ENCODE results near the gene ADCK2. TPM values are rescaled to one million over a fixed set of nuclear protein-coding genes. Genes with fewer than 3 reads are reported as not detected.
A peak's percentile ranks its signal among the peaks of the same experiment; 100 is the strongest.

The ADCK2 gene
- total and polyA plus RNA-seq, 10 of the 15 experiments (the other 5 are each of a cell fraction or from before 2014, with no cell fraction given) = 0.52 to 19.4 (median 13.1) TPM

DNA sequence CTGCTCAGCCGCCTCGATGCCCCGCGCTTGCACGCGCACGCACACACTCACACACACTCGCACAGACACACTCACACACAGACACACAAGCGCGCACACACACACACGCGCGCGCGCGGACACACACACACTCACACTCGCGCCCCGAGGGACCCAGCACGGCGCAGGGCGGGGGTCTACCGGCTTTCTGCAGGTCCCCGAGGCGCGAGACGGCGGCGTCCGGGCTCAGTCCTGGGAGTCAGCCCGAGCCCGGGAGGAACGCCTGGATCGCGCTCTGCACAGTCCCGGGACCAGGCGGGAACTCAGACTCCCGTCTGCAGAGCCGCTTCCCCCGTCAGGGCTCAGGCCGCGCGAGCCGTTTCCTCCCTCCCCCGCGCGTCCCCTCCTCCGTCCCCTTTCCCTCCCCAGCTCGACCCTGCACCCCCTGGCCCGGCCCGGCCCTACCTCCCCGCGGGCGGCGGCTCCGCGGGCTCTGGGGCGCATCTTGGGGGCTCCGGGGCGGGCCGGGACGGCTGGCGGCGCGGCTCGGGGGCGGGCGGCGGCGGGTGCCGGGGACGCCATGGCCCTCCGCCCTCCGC is 32.6 kb upstream of the ADCK2 start:
- no peak for FAIRE-seq
- WGBS (ENCODE audit: insufficient coverage, insufficient replicate concordance, low lambda C conversion rate, missing lambda C conversion rate) = 15% methylated on average over 37 of the region's 74 CpGs
- H2AFZ ChIP-seq (ENCODE audit: control insufficient read depth, low read depth, low read length) = no peak overlapping the region
- H3K9me3 ChIP-seq (replicated peaks; ENCODE audit: control insufficient read depth, insufficient read depth, low read length) = no peaks in the 10 kb centered on the region; the same call in 2 of the 3 replicates
- H3K9ac ChIP-seq (ENCODE audit: control insufficient read depth, insufficient read depth, low read length) = no peak overlapping the region
- in situ Hi-C loops (cut with MboI) (no loop called here), intact Hi-C loops (cut with micrococcal nuclease; ENCODE audit: unreplicated experiment) (no loop called here)
- BruUV-seq (replicated peaks) = no TSS peak
- peak overlapping the region; percentile 55; the same call in 1 of the 2 replicates for H3K4me2 ChIP-seq (ENCODE audit: control insufficient read depth, insufficient read depth)
- no peak for ATAC-seq
- no peak overlapping the region for H3K4me3 ChIP-seq
- POLR2A ChIA-PET = no interaction called here
- no peaks in the 10 kb centered on the region for H4K20me1 ChIP-seq (ENCODE audit: control insufficient read depth, insufficient read depth)
- CTCF ChIA-PET = interaction anchor here (1.3 kb wide), 1 partner anchor 98 kb away, joined by 3 read pairs; no protein-coding TSS in a partner anchor
- no peaks in the 10 kb centered on the region for H3K4me1 ChIP-seq (ENCODE audit: control insufficient read depth, insufficient read depth, low read length)
- RAD21 ChIA-PET (ENCODE audit: unreplicated experiment) = no interaction called here
- no peak overlapping the region for H3K27ac ChIP-seq (ENCODE audit: control insufficient read depth, insufficient read depth)
- H3K79me2 ChIP-seq (ENCODE audit: control insufficient read depth, insufficient read depth, low read length) = no peaks in the 10 kb centered on the region
- H3K36me3 ChIP-seq (ENCODE audit: control insufficient read depth in 2 of 2, insufficient read depth in 2 of 2, low read length in 1 of 2) = no peaks in the 10 kb centered on the region
- H3K27me3 ChIP-seq (replicated peaks in 1 of 2; ENCODE audit: control insufficient read depth in 2 of 2, insufficient read depth in 2 of 2, low read length in 1 of 2) = peaks cover 5 to 12% of the 10 kb centered on the region in 2 experiments
- SMC1A ChIA-PET (ENCODE audit: uncharacterized antibody, unreplicated experiment) = no interaction called here
- no peak for DNase-seq (ENCODE audit: low read depth, low spot score)
- no peak for TF ChIP-seq CBX3 (IDR thresholded peaks at IDR 0.05; ENCODE audit: borderline replicate concordance, low read depth)
- peak; percentile 49 for TF ChIP-seq HDAC6 (IDR thresholded peaks at IDR 0.05; ENCODE audit: unreplicated experiment)

- FAIRE-seq (no peak), ATAC-seq (no peak), DNase-seq (ENCODE audit: low read depth, low spot score) (no peak)
- ChIA-PET POLR2A (no interaction called here), SMC1A (ENCODE audit: uncharacterized antibody, unreplicated experiment) (interaction anchor here (0.6 kb wide), 1 partner anchor 8 kb away, joined by 3 read pairs; no protein-coding TSS in a partner anchor), RAD21 (ENCODE audit: unreplicated experiment) (no interaction called here), CTCF (interaction anchor here (1.3 kb wide), 1 partner anchor 99 kb away, joined by 3 read pairs; no protein-coding TSS in a partner anchor)
- no peaks in the 10 kb centered on the region; the same call in 2 of the 3 replicates for H3K9me3 ChIP-seq (replicated peaks; ENCODE audit: control insufficient read depth, insufficient read depth, low read length)
- intact Hi-C loops (cut with micrococcal nuclease; ENCODE audit: unreplicated experiment) (no loop called here), in situ Hi-C loops (cut with MboI) (no loop called here)
- H3K9ac ChIP-seq (ENCODE audit: control insufficient read depth, insufficient read depth, low read length) = no peak within 1 kb of the TSS
- H3K36me3 ChIP-seq (ENCODE audit: control insufficient read depth in 2 of 2, insufficient read depth in 2 of 2, low read length in 1 of 2) = no peaks in the 10 kb centered on the region
- 21% methylated on average over 49 of the region's 78 CpGs for WGBS (ENCODE audit: insufficient coverage, insufficient replicate concordance, low lambda C conversion rate, missing lambda C conversion rate)
- H3K79me2 ChIP-seq (ENCODE audit: control insufficient read depth, insufficient read depth, low read length) = no peaks in the 10 kb centered on the region
- no peak within 1 kb of the TSS for H3K27ac ChIP-seq (ENCODE audit: control insufficient read depth, insufficient read depth)
- TF ChIP-seq, protein P1, sequence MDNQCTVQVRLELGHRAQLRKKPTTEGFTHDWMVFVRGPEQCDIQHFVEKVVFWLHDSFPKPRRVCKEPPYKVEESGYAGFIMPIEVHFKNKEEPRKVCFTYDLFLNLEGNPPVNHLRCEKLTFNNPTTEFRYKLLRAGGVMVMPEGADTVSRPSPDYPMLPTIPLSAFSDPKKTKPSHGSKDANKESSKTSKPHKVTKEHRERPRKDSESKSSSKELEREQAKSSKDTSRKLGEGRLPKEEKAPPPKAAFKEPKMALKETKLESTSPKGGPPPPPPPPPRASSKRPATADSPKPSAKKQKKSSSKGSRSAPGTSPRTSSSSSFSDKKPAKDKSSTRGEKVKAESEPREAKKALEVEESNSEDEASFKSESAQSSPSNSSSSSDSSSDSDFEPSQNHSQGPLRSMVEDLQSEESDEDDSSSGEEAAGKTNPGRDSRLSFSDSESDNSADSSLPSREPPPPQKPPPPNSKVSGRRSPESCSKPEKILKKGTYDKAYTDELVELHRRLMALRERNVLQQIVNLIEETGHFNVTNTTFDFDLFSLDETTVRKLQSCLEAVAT (IDR thresholded peaks at IDR 0.05) = no peak
- peak; percentile 77 for TF ChIP-seq SUZ12 (IDR thresholded peaks at IDR 0.05; ENCODE audit: unreplicated experiment)
- peaks cover 5 to 12% of the 10 kb centered on the region in 2 experiments for H3K27me3 ChIP-seq (replicated peaks in 1 of 2; ENCODE audit: control insufficient read depth in 2 of 2, insufficient read depth in 2 of 2, low read length in 1 of 2)
- H3K4me2 ChIP-seq (ENCODE audit: control insufficient read depth, insufficient read depth) = peak within 1 kb of the TSS; percentile 55
- H3K4me3 ChIP-seq = no peak within 1 kb of the TSS
- no peaks in the 10 kb centered on the region for H3K4me1 ChIP-seq (ENCODE audit: control insufficient read depth, insufficient read depth, low read length)
- no TSS peak for BruUV-seq (replicated peaks)
- H4K20me1 ChIP-seq (ENCODE audit: control insufficient read depth, insufficient read depth) = no peaks in the 10 kb centered on the region
- H2AFZ ChIP-seq (ENCODE audit: control insufficient read depth, low read depth, low read length) = no peak within 1 kb of the TSS; the same call in 1 of the 2 replicates
Measured at GRCh38 chr7:140640727-140641523, 31.8 kb upstream of the ADCK2 start, which contains the start of gene DENND2A. DENND2A (minus strand) TSS chr7:140640813; CDS start chr7:140602397, 38,416 bp downstream.

All from GM12878 (cell line).